SK-N-SH (cell line): Measurements from ENCODE around the gene JAK1. TPM values are rescaled to one million over a fixed set of nuclear protein-coding genes. Genes with fewer than 3 reads are reported as not detected.
"Not testable (repeated sequence)": the region's sequence is repeated elsewhere in the genome, so short reads cannot be mapped to it uniquely, and the experiment has no call there.

ENCODE experiments used
- CTCF ChIA-PET: fragments of 300-600, 350-600 bp; formaldehyde crosslinking; extraction: SDS; loops from one replicate; lab custom pipeline; 2021; lab: Yijun Ruan, JAX
- POLR2A ChIA-PET: fragments of 350-600 bp; sonication (Branson Sonifier 250); formaldehyde crosslinking; extraction: SDS; loops from one replicate; lab custom pipeline; 2020; ENCODE audit warnings: antibody characterized with exemption, inconsistent platforms; lab: Yijun Ruan, JAX
- DNase-seq: peaks from one replicate; pipeline ENCODE4 v3.0.0; 2012
- H2AFZ ChIP-seq: fragments of 200-600 bp; sonication (generic); 2 replicates; pipeline ENCODE4 v1.8.1; 2016; ENCODE audit warnings: antibody characterized with exemption, mild to moderate bottlenecking, low read depth
- H3F3A ChIP-seq: fragments of 200-600 bp; sonication (generic); replicated peaks from 2 replicates; pipeline ENCODE3; 2016; ENCODE audit warnings: antibody characterized with exemption, mild to moderate bottlenecking; ENCODE audit not compliant: insufficient read depth
- H3K27ac ChIP-seq, 2 experiments: fragments of 200-500 bp in 1 of 2; fragments of 200-600 bp in 1 of 2; sonication (Bioruptor generic) in 1 of 2; sonication (generic), shearing (Covaris generic) in 1 of 2; 2 replicates each; pipeline versions ENCODE4 v1.5.1 to v1.6.1; 2014 to 2016; ENCODE audit warnings: low read depth in 2 of 2, inconsistent platforms in 1 of 2, low read length in 1 of 2, mild to moderate bottlenecking in 1 of 2, mixed read lengths in 1 of 2
- H3K27me3 ChIP-seq: fragments of 200-600 bp; sonication (generic), shearing (Covaris generic); 2 replicates; pipeline ENCODE4 v1.6.1; 2016; ENCODE audit warnings: mixed run types; ENCODE audit not compliant: insufficient read depth
- H3K36me3 ChIP-seq, 2 experiments: fragments of 200-500 bp in 1 of 2; fragments of 200-600 bp in 1 of 2; sonication (Bioruptor generic) in 1 of 2; sonication (generic) in 1 of 2; replicated peaks in 1 of 2; 2 replicates each; pipeline versions ENCODE3 to v1.5.1; 2014 to 2016; ENCODE audit warnings: low read length in 1 of 2, mild to moderate bottlenecking in 1 of 2; ENCODE audit not compliant: insufficient read depth in 2 of 2, control insufficient read depth in 1 of 2
- H3K4me1 ChIP-seq, 2 experiments: fragments of 200-500 bp in 1 of 2; fragments of 200-600 bp in 1 of 2; sonication (Bioruptor generic) in 1 of 2; sonication (generic), shearing (Covaris generic) in 1 of 2; 2 replicates each; pipeline versions ENCODE4 v1.5.1 to v1.6.1; 2014 to 2016; ENCODE audit warnings: low read depth in 1 of 2, low read length in 1 of 2, mixed run types in 1 of 2; ENCODE audit not compliant: insufficient read depth in 2 of 2, control insufficient read depth in 1 of 2
- H3K4me2 ChIP-seq: fragments of 200-600 bp; sonication (generic), shearing (Covaris generic); 2 replicates; pipeline ENCODE4 v1.6.1; 2017; ENCODE audit warnings: mixed run types
- H3K4me3 ChIP-seq, 2 experiments: fragments of 200-500 bp in 1 of 2; fragments of 200-600 bp in 1 of 2; sonication (Bioruptor generic) in 1 of 2; sonication (generic), shearing (Covaris generic) in 1 of 2; 2 replicates each; pipeline versions ENCODE4 v1.5.1 to v1.8.1; 2014 to 2016; ENCODE audit warnings: low read depth in 2 of 2, inconsistent platforms in 1 of 2, low read length in 1 of 2, mild to moderate bottlenecking in 1 of 2, mixed read lengths in 1 of 2, moderate library complexity in 1 of 2
- H3K79me2 ChIP-seq: fragments of 200-600 bp; sonication (generic); 2 replicates; pipeline ENCODE4 v1.8.1; 2017; ENCODE audit warnings: mild to moderate bottlenecking; ENCODE audit not compliant: insufficient read depth
- H3K9ac ChIP-seq: fragments of 200-600 bp; sonication (generic); 2 replicates; pipeline ENCODE4 v1.6.1; 2017; ENCODE audit warnings: mixed run types
- H3K9me2 ChIP-seq: fragments of 200-600 bp; sonication (generic); 2 replicates; pipeline ENCODE4 v1.6.1; 2017; ENCODE audit warnings: mixed run types
- H3K9me3 ChIP-seq: fragments of 200-600 bp; sonication (generic); 2 replicates; pipeline ENCODE4 v1.6.1; 2017; ENCODE audit warnings: mixed run types, mild to moderate bottlenecking, moderate library complexity
- H4K20me1 ChIP-seq: fragments of 200-600 bp; sonication (generic); 2 replicates; pipeline ENCODE4 v1.6.1; 2017; ENCODE audit warnings: mild to moderate bottlenecking, mixed run types; ENCODE audit not compliant: insufficient read depth
- CTCF ChIP-seq: fragments of 200-600 bp; sonication (generic); IDR thresholded peaks from 2 replicates; pipeline ENCODE4 v1.6.1; 2017; ENCODE audit warnings: antibody characterized with exemption, mild to moderate bottlenecking, moderate library complexity
- EP300 ChIP-seq, 2 experiments: IDR thresholded peaks; 2 replicates each; pipeline versions ENCODE4 v1.4.0 to v1.6.1; 2012; ENCODE audit warnings: borderline replicate concordance in 1 of 2, low read depth in 1 of 2, low read length in 1 of 2
- FOXJ3 ChIP-seq: sonication (generic); formaldehyde crosslinking; IDR thresholded peaks from 2 replicates; pipeline ENCODE4 v1.5.1; 2020; ENCODE audit warnings: mild to moderate bottlenecking, missing genetic modification reagents
- GATA2 ChIP-seq: sonication (generic); formaldehyde crosslinking; IDR thresholded peaks from 2 replicates; pipeline ENCODE4 v1.5.0; 2020; ENCODE audit warnings: mild to moderate bottlenecking, missing genetic modification reagents
- JUND ChIP-seq: IDR thresholded peaks from 2 replicates; pipeline ENCODE4 v1.4.0; 2012
- MXI1 ChIP-seq: IDR thresholded peaks from 2 replicates; pipeline ENCODE4 v1.6.1; 2012; ENCODE audit warnings: mild to moderate bottlenecking, low read depth, low read length, improper control_type of control experiment
- NFIC ChIP-seq: IDR thresholded peaks from 2 replicates; pipeline ENCODE4 v1.4.0; 2012; ENCODE audit warnings: borderline replicate concordance
- RAD21 ChIP-seq: IDR thresholded peaks from 2 replicates; pipeline ENCODE4 v1.6.1; 2012; ENCODE audit warnings: mild to moderate bottlenecking, low read length
- RXRA ChIP-seq: IDR thresholded peaks from 2 replicates; pipeline ENCODE4 v1.4.0; 2012; ENCODE audit warnings: low read depth, mild to moderate bottlenecking, borderline replicate concordance
- SMC3 ChIP-seq: IDR thresholded peaks from 2 replicates; pipeline ENCODE4 v1.6.1; 2012; ENCODE audit warnings: low read depth, low read length, improper control_type of control experiment
- TAF1 ChIP-seq: IDR thresholded peaks from 2 replicates; pipeline ENCODE4 v1.6.1; 2012; ENCODE audit warnings: low read depth, mild to moderate bottlenecking, low read length, moderate library complexity, borderline replicate concordance
- ZBTB33 ChIP-seq: IDR thresholded peaks from 2 replicates; pipeline ENCODE4 v1.4.0; 2012; ENCODE audit warnings: low read depth, borderline replicate concordance
- WGBS: methylation state at CpG from one replicate; pipeline ENCODE4 v1.1.6; 2017; ENCODE audit warnings: low lambda C conversion rate; 5-methylcytosine and 5-hydroxymethylcytosine counted together
- polyA plus RNA-seq, 3 experiments: library from polyadenylated mRNA; depleted of rRNA; stranded (reverse); fragments of >200 nt; gene quantifications; 2 replicates each; pipeline ENCODE4 v1.2.3, GENCODE V29; 2012
- TF ChIP-seq, protein P1 (sequence below): IDR thresholded peaks from 2 replicates; pipeline ENCODE4 v1.4.0; 2012; ENCODE audit warnings: low read depth
- TF ChIP-seq, protein P2 (sequence below): IDR thresholded peaks from 2 replicates; pipeline ENCODE4 v1.6.1; 2012; ENCODE audit warnings: mild to moderate bottlenecking, low read depth, low read length, moderate library complexity
- TF ChIP-seq, protein P3 (sequence below): fragments of 150-350 bp; IDR thresholded peaks from 2 replicates; pipeline ENCODE4 v1.6.1; 2016; ENCODE audit warnings: mild to moderate bottlenecking, low read depth, low read length

Gene JAK1
- polyA plus RNA-seq, 1 of the 3 experiments (the other 2 are of a cell fraction) = 47.5 TPM

DNA sequence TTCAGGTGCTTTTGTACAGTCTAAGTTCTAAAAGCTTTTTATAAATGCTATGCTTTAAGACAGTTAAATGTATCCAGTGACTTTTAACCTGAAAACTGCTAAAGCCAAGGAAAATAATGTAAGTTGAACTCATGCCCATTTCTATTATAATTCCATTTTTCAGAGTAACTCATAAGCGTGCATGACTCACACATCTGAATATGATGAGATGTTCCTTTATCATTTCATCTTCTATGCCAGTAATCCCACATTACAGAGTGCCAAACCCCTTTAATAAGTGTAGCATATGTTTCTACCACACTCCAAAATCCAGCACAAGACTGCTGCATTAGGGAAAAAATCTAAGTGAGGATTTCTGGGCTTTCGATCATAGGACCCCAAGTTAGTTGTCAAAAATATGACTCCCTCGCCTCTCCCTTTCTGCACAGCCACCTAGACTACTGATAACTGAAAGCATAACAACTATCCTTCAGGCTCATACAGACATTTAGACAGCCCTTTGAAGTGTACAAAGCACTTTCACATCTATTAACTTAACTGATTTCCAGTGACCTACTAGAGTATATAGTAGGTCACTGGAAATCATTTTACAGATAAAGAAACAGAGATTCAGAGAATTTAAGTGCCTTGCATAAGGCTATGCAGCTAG, 45.3 kb downstream of the JAK1 start (continued):
- TF ChIP-seq RXRA (peak; percentile 69; the same call in 1 of the 2 replicates), JUND (peak; percentile 96), FOXJ3 (CRISPR knock-in tag) (no peak)
- TF ChIP-seq, protein P1, sequence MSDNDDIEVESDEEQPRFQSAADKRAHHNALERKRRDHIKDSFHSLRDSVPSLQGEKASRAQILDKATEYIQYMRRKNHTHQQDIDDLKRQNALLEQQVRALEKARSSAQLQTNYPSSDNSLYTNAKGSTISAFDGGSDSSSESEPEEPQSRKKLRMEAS = peak; percentile 81
- TF ChIP-seq, protein P2, sequence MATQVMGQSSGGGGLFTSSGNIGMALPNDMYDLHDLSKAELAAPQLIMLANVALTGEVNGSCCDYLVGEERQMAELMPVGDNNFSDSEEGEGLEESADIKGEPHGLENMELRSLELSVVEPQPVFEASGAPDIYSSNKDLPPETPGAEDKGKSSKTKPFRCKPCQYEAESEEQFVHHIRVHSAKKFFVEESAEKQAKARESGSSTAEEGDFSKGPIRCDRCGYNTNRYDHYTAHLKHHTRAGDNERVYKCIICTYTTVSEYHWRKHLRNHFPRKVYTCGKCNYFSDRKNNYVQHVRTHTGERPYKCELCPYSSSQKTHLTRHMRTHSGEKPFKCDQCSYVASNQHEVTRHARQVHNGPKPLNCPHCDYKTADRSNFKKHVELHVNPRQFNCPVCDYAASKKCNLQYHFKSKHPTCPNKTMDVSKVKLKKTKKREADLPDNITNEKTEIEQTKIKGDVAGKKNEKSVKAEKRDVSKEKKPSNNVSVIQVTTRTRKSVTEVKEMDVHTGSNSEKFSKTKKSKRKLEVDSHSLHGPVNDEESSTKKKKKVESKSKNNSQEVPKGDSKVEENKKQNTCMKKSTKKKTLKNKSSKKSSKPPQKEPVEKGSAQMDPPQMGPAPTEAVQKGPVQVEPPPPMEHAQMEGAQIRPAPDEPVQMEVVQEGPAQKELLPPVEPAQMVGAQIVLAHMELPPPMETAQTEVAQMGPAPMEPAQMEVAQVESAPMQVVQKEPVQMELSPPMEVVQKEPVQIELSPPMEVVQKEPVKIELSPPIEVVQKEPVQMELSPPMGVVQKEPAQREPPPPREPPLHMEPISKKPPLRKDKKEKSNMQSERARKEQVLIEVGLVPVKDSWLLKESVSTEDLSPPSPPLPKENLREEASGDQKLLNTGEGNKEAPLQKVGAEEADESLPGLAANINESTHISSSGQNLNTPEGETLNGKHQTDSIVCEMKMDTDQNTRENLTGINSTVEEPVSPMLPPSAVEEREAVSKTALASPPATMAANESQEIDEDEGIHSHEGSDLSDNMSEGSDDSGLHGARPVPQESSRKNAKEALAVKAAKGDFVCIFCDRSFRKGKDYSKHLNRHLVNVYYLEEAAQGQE = no peak

GRCh38 chr1:64919120-64919519, 47.2 kb downstream of the JAK1 start:
- H3F3A ChIP-seq = peaks cover 50% of the 10 kb centered on the region
- H3K27ac ChIP-seq = 0 out of 4 replicates have a peak overlapping the region, but pooled peaks of 1 of the 2 experiments have one; percentile 94
- H3K9me2 ChIP-seq, H3K27me3 ChIP-seq, H3K9ac ChIP-seq, H3K9me3 ChIP-seq, DNase-seq, H2AFZ ChIP-seq, H3K4me3 ChIP-seq, H3K4me2 ChIP-seq, POLR2A ChIA-PET, H3K36me3 ChIP-seq, H4K20me1 ChIP-seq: not testable (repeated sequence)
- 96% methylated on average over 7 of the region's 7 CpGs for WGBS
- CTCF ChIA-PET = interaction anchor here (0.8 kb wide), 1 partner anchor 512 kb away, joined by 3 read pairs; no protein-coding TSS in a partner anchor
- peaks cover 44 to 74% of the 10 kb centered on the region in 2 experiments for H3K4me1 ChIP-seq
- peaks cover 80% of the 10 kb centered on the region for H3K79me2 ChIP-seq

GRCh38 chr1:64917907-64918306, 48.4 kb downstream of the JAK1 start:
- peak overlapping the region in 1 of 2 experiments; percentile 88; a peak in 2 of 4 replicates for H3K27ac ChIP-seq
- H4K20me1 ChIP-seq = no peaks in the 10 kb centered on the region
- CTCF ChIA-PET = interaction anchor here (1.4 kb wide), 1 partner anchor 14 kb away, joined by 3 read pairs; no protein-coding TSS in a partner anchor
- no peaks in the 10 kb centered on the region for H3K36me3 ChIP-seq
- H3K9me2 ChIP-seq = no peaks in the 10 kb centered on the region
- H3K4me2 ChIP-seq = peak overlapping the region; percentile 49; the same call in 1 of the 2 replicates
- peaks cover 50% of the 10 kb centered on the region for H3F3A ChIP-seq
- DNase-seq = no peak
- TF ChIP-seq ZBTB33 (no peak), NFIC (no peak), TAF1 (no peak), MXI1 (no peak), RXRA (no peak), SMC3 (no peak), CTCF (no peak), GATA2 (CRISPR knock-in tag) (no peak), EP300 (IDR thresholded peaks at IDR 0.05; ENCODE audit: borderline replicate concordance in 1 of 2, low read depth in 1 of 2, low read length in 1 of 2) (no peak), RAD21 (no peak)
- TF ChIP-seq, protein P3, sequence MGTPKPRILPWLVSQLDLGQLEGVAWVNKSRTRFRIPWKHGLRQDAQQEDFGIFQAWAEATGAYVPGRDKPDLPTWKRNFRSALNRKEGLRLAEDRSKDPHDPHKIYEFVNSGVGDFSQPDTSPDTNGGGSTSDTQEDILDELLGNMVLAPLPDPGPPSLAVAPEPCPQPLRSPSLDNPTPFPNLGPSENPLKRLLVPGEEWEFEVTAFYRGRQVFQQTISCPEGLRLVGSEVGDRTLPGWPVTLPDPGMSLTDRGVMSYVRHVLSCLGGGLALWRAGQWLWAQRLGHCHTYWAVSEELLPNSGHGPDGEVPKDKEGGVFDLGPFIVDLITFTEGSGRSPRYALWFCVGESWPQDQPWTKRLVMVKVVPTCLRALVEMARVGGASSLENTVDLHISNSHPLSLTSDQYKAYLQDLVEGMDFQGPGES = no peak
- H3K79me2 ChIP-seq = peaks cover 78% of the 10 kb centered on the region
- H3K9me3 ChIP-seq = no peaks in the 10 kb centered on the region
- POLR2A ChIA-PET = no interaction called here
- H3K27me3 ChIP-seq = no peaks in the 10 kb centered on the region
- H2AFZ ChIP-seq = no peak overlapping the region
- no peak overlapping the region for H3K4me3 ChIP-seq
- no peak overlapping the region for H3K9ac ChIP-seq
- peaks cover 46 to 71% of the 10 kb centered on the region in 2 experiments for H3K4me1 ChIP-seq
